K562 (cell line): Measurements from ENCODE around the gene CENPO. TPM values are rescaled to one million over a fixed set of nuclear protein-coding genes. Genes with fewer than 3 reads are reported as not detected.

Experiments used
- AFF1 ChIP-seq, 2 experiments: fragments of 450-650 bp; IDR thresholded peaks; 2 replicates each; pipeline ENCODE4 v1.6.1; 2018; ENCODE audit warnings: mild to moderate bottlenecking in 2 of 2, low read depth in 1 of 2; ENCODE audit not compliant: partially characterized antibody in 2 of 2
- ARHGAP35 ChIP-seq: fragments of 450-650 bp; IDR thresholded peaks from 2 replicates; pipeline ENCODE4 v1.6.1; 2018; ENCODE audit not compliant: partially characterized antibody
- ASH1L ChIP-seq: fragments of 450-650 bp; IDR thresholded peaks from 2 replicates; pipeline ENCODE4 v1.6.1; 2018; ENCODE audit warnings: borderline replicate concordance, mild to moderate bottlenecking, low read depth; ENCODE audit not compliant: partially characterized antibody
- ATF4 ChIP-seq: fragments of 450-650 bp; formaldehyde crosslinking; IDR thresholded peaks from 2 replicates; pipeline ENCODE4 v1.4.0; 2022; ENCODE audit warnings: mild to moderate bottlenecking, moderate library complexity
- KHSRP ChIP-seq: fragments of 450-650 bp; IDR thresholded peaks from 2 replicates; pipeline ENCODE4 v1.6.1; 2017
- LARP7 ChIP-seq: fragments of 450-650 bp; IDR thresholded peaks from 2 replicates; pipeline ENCODE4 v1.6.1; 2016
- MAFF ChIP-seq: IDR thresholded peaks from 2 replicates; pipeline ENCODE4 v1.6.1; 2012; ENCODE audit warnings: low read length, improper control_type of control experiment
- MEF2A ChIP-seq: IDR thresholded peaks from 2 replicates; pipeline ENCODE4 v1.6.1; 2011; ENCODE audit warnings: low read depth, mild to moderate bottlenecking, low read length, moderate library complexity; ENCODE audit not compliant: control insufficient read depth
- MTA2 ChIP-seq: fragments of 450-650 bp; IDR thresholded peaks from 2 replicates; pipeline ENCODE4 v1.6.1; 2016; ENCODE audit warnings: low read depth
- MXI1 ChIP-seq: IDR thresholded peaks from 2 replicates; pipeline ENCODE4 v1.6.1; 2011; ENCODE audit warnings: low read depth, mild to moderate bottlenecking, improper control_type of control experiment, low read length
- PTTG1 ChIP-seq: fragments of 450-650 bp; IDR thresholded peaks from 2 replicates; pipeline ENCODE4 v1.6.1; 2016; ENCODE audit warnings: low read depth, mild to moderate bottlenecking, missing genetic modification characterization, missing compliant biosample characterization
- PYGO2 ChIP-seq: fragments of 450-650 bp; IDR thresholded peaks from 2 replicates; pipeline ENCODE4 v1.6.1; 2016; ENCODE audit warnings: mild to moderate bottlenecking, missing genetic modification characterization, moderate library complexity, missing compliant biosample characterization
- RAD51 ChIP-seq: fragments of 450-650 bp; IDR thresholded peaks from 2 replicates; pipeline ENCODE4 v1.7.1; 2016; ENCODE audit warnings: low read depth, mild to moderate bottlenecking, borderline replicate concordance
- SMAD4 ChIP-seq: fragments of 250-450 bp; sonication (Bioruptor Pico); conservative IDR thresholded peaks from 2 replicates; pipeline ENCODE4 v1.8.0; 2021; ENCODE audit warnings: inconsistent platforms, mild to moderate bottlenecking, moderate library complexity
- SRSF1 ChIP-seq: fragments of 200-400 bp; formaldehyde crosslinking; IDR thresholded peaks from 2 replicates; pipeline ENCODE4 v1.6.1; 2017; ENCODE audit warnings: mild to moderate bottlenecking, low read depth, low read length, moderate library complexity
- ZNF239 ChIP-seq: fragments of 250-450 bp; sonication (Bioruptor Pico); IDR thresholded peaks from 2 replicates; pipeline ENCODE4 v1.4.0; 2020; ENCODE audit warnings: mild to moderate bottlenecking
- ZNF507 ChIP-seq: conservative IDR thresholded peaks from 2 replicates; pipeline ENCODE4 v1.6.1; 2017; ENCODE audit warnings: missing genetic modification characterization, missing compliant biosample characterization
- ZNF583 ChIP-seq: fragments of 250-450 bp; sonication (Bioruptor Pico); IDR thresholded peaks from 2 replicates; pipeline ENCODE4 v1.4.0; 2020
- ZNF584 ChIP-seq: fragments of 200-800 bp; sonication (Bioruptor generic); IDR thresholded peaks from 2 replicates; pipeline ENCODE4 v1.6.1; 2016; ENCODE audit warnings: low read depth, mild to moderate bottlenecking, missing genetic modification characterization, missing compliant biosample characterization
- ZNF592 ChIP-seq: fragments of 450-650 bp; IDR thresholded peaks from 2 replicates; pipeline ENCODE4 v1.6.1; 2017; ENCODE audit warnings: antibody characterized with exemption, mild to moderate bottlenecking
- ZNF79 ChIP-seq: fragments of 250-450 bp; sonication (Bioruptor Pico); IDR thresholded peaks from 2 replicates; pipeline ENCODE4 v1.4.0; 2020; ENCODE audit warnings: low read depth, mild to moderate bottlenecking, moderate library complexity
- polyA plus RNA-seq, 8 experiments: library from polyadenylated mRNA; depleted of rRNA in 4 of 8; stranded (reverse) in 5 of 8; unstranded in 3 of 8; fragments of >200 nt; fragmentation: Nextera tagmentation in 2 of 8; fragmentation: Illumina TruSeq in 1 of 8; extraction: Ambion mirVana in 2 of 8; extraction: Trizol in 1 of 8; gene quantifications; 2 replicates each; pipeline versions ENCODE4 v1.2.1 to v1.2.3, GENCODE V29; 2011 to 2014; ENCODE audit warnings: inconsistent platforms in 1 of 8, missing spikeins in 1 of 8
- total RNA-seq, 7 experiments: library from RNA; depleted of rRNA in 6 of 7; stranded (reverse); fragments of >200 nt in 6 of 7; fragmentation: Illumina TruSeq in 2 of 7; extraction: Trizol in 2 of 7; gene quantifications; 2 replicates each; pipeline versions ENCODE4 v1.2.1 to v1.2.3, GENCODE V29; 2011 to 2021; ENCODE audit warnings: low replicate concordance in 1 of 7

The CENPO gene
- total and polyA plus RNA-seq, 9 of the 15 experiments (the other 6 are each of a cell fraction or from before 2014, with no cell fraction given) = 30.6 to 59.4 (median 38.9) TPM

DNA sequence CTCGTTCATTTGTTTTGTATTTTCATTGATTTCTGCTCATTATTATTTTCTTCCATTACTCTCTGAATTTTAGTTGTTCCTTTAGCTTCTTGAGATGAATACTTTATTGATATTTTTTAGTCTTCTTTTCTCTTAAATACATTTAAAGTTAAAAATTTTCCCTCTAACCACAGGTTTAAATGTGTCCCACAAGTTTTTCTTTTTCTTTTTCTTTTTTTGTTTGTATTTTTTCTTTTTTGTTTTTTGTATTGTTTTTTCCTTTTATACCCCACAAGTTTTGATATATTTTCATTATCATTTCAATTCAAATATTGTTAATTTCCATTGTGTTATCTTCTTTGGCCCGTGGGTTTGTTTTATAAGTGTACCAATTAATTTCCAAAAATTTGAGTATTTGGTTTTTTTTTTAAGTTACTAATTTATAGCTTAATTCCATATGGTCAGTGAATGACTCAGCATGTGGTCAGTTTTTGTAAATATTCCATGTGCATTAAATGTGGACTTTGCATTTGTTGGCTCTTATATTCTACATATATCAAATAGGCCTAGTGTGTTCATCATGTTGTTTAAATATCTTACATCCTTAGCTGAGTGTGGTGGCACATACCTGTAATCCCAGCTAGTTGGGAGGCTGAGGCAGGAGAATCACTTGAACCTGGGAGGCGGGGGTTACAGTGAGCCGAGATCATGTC is 16.2 kb downstream of the CENPO start (continued):
- TF ChIP-seq PYGO2 (tag) = no peak
- no peak for TF ChIP-seq MXI1
- TF ChIP-seq MAFF = peak; percentile 68
- TF ChIP-seq ASH1L = peak; percentile 14
- TF ChIP-seq ZNF79 (CRISPR knock-in tag) = no peak
- TF ChIP-seq KHSRP = no peak
- TF ChIP-seq ZNF592 = peak; percentile 33; the same call in 1 of the 2 replicates
- TF ChIP-seq SRSF1 = no peak
- no peak for TF ChIP-seq ARHGAP35
- TF ChIP-seq ATF4 (CRISPR knock-in tag) = no peak
- TF ChIP-seq ZNF507 (tag) = no peak
- TF ChIP-seq MTA2 = no peak
- TF ChIP-seq SMAD4 (CRISPR knock-in tag) = no peak
- no peak for TF ChIP-seq ZNF584
- no peak for TF ChIP-seq ZNF583 (CRISPR knock-in tag)
- TF ChIP-seq PTTG1 = no peak
- no peak for TF ChIP-seq ZNF239 (CRISPR knock-in tag)
- no peak for TF ChIP-seq MEF2A
- TF ChIP-seq LARP7 = peak; percentile 77; the same call in 1 of the 2 replicates
- TF ChIP-seq AFF1 (IDR thresholded peaks at IDR 0.05; ENCODE audit: low read depth in 1 of 2, partially characterized antibody in 2 of 2) = no peak
- no peak for TF ChIP-seq RAD51
